GM19240 (cell line): Measurements from ENCODE around the gene CHST11.

Source experiments
- DNase-seq: peaks from one replicate; pipeline ENCODE4 v3.0.0; 2011; ENCODE audit warnings: low spot score; ENCODE audit not compliant: insufficient read length

Gene CHST11

GRCh38 chr12:104480012-104480411 is 23.3 kb downstream of the CHST11 start:
- no peak for DNase-seq

- no peak for DNase-seq
Observed at GRCh38 chr12:104480826-104481440, 24.2 kb downstream of the CHST11 start.

GRCh38 chr12:104482113-104482512 is 25.4 kb downstream of the CHST11 start:
- DNase-seq = no peak

- no peak for DNase-seq
Observed at GRCh38 chr12:104482748-104483147, 26.0 kb downstream of the CHST11 start.

GRCh38 chr12:104484079-104484478 is 27.3 kb downstream of the CHST11 start:
- DNase-seq = no peak

GRCh38 chr12:104485651-104486362 is 29.1 kb downstream of the CHST11 start:
- DNase-seq = no peak

- no peak for DNase-seq
Observed at GRCh38 chr12:104486363-104486750, 29.6 kb downstream of the CHST11 start.

- no peak for DNase-seq
Observed at GRCh38 chr12:104486943-104487819, 30.4 kb downstream of the CHST11 start.

GRCh38 chr12:104488374-104488773 is 31.6 kb downstream of the CHST11 start:
- no peak for DNase-seq

GRCh38 chr12:104490186-104490585 is 33.4 kb downstream of the CHST11 start:
- no peak for DNase-seq

GRCh38 chr12:104490850-104491249 is 34.1 kb downstream of the CHST11 start:
- no peak for DNase-seq

GRCh38 chr12:104493496-104493895 is 36.7 kb downstream of the CHST11 start:
- no peak for DNase-seq

- no peak for DNase-seq
Observed at GRCh38 chr12:104494137-104494792, 37.5 kb downstream of the CHST11 start.

- DNase-seq = no peak
Observed at GRCh38 chr12:104494793-104495158, 38.0 kb downstream of the CHST11 start.

GRCh38 chr12:104495786-104496185 is 39.0 kb downstream of the CHST11 start:
- DNase-seq = no peak

GRCh38 chr12:104496336-104496735 is 39.6 kb downstream of the CHST11 start:
- no peak for DNase-seq

- DNase-seq = no peak
Observed at GRCh38 chr12:104498211-104498801, 41.6 kb downstream of the CHST11 start.

GRCh38 chr12:104499668-104500332 is 43.1 kb downstream of the CHST11 start:
- DNase-seq = no peak

- no peak for DNase-seq
Observed at GRCh38 chr12:104501115-104501514, 44.4 kb downstream of the CHST11 start.

- no peak for DNase-seq
Observed at GRCh38 chr12:104501660-104502059, 44.9 kb downstream of the CHST11 start.

- no peak for DNase-seq
Observed at GRCh38 chr12:104502217-104502616, 45.5 kb downstream of the CHST11 start.
